H9 (cell line): ENCODE data around the gene CHKB. TPM values are rescaled to one million over a fixed set of nuclear protein-coding genes. Genes with fewer than 3 reads are reported as not detected.
A peak's percentile ranks its signal among the peaks of the same experiment; 100 is the strongest.

Experiments used
- DNase-seq: peaks from one replicate; pipeline ENCODE4 v3.0.0-alpha.2; 2017
- H2AFZ ChIP-seq: one replicate; pipeline ENCODE4 v1.6.1; 2013; ENCODE audit warnings: mild to moderate bottlenecking, low read length, control low read depth, moderate library complexity
- H2AK5ac ChIP-seq: 2 replicates; pipeline ENCODE4 v1.6.1; 2013; ENCODE audit warnings: low read length, control low read depth, mixed read lengths; ENCODE audit not compliant: insufficient read length
- H2BK120ac ChIP-seq: one replicate; pipeline ENCODE4 v1.6.1; 2013; ENCODE audit warnings: low read depth, mild to moderate bottlenecking, low read length, control low read depth, inconsistent platforms; ENCODE audit not compliant: poor library complexity, severe bottlenecking
- H2BK12ac ChIP-seq: 2 replicates; pipeline ENCODE4 v1.6.1; 2013; ENCODE audit warnings: low read length, control low read depth, mixed read lengths, low read depth; ENCODE audit not compliant: insufficient read length
- H2BK15ac ChIP-seq: 2 replicates; pipeline ENCODE4 v1.6.1; 2013; ENCODE audit warnings: low read depth, low read length, control low read depth
- H2BK20ac ChIP-seq: one replicate; pipeline ENCODE4 v1.6.1; 2013; ENCODE audit warnings: low read depth, mild to moderate bottlenecking, low read length, control low read depth, inconsistent platforms; ENCODE audit not compliant: poor library complexity, severe bottlenecking
- H2BK5ac ChIP-seq: 2 replicates; pipeline ENCODE4 v1.6.1; 2013; ENCODE audit warnings: low read length, control low read depth, mixed read lengths; ENCODE audit not compliant: insufficient read length
- H3K14ac ChIP-seq: 2 replicates; pipeline ENCODE4 v1.6.1; 2013; ENCODE audit warnings: low read length, control low read depth; ENCODE audit not compliant: insufficient read depth
- H3K18ac ChIP-seq: 2 replicates; pipeline ENCODE4 v1.6.1; 2013; ENCODE audit warnings: low read depth, mild to moderate bottlenecking, mixed read lengths, low read length, control low read depth; ENCODE audit not compliant: insufficient read length
- H3K23ac ChIP-seq: 2 replicates; pipeline ENCODE4 v1.6.1; 2013; ENCODE audit warnings: low read length, control low read depth, mixed read lengths, low read depth; ENCODE audit not compliant: insufficient read length
- H3K23me2 ChIP-seq: 2 replicates; pipeline ENCODE4 v1.6.1; 2013; ENCODE audit warnings: low read depth, mild to moderate bottlenecking, mixed read lengths, low read length, control low read depth; ENCODE audit not compliant: insufficient read length, poor library complexity, severe bottlenecking
- H3K27ac ChIP-seq: 2 replicates; pipeline ENCODE4 v1.5.1; 2013; ENCODE audit warnings: low read length, control low read depth, mixed read lengths, low read depth; ENCODE audit not compliant: insufficient read length
- H3K27me3 ChIP-seq: 2 replicates; pipeline ENCODE4 v1.6.1; 2013; ENCODE audit warnings: low read length, control low read depth, inconsistent platforms; ENCODE audit not compliant: insufficient read depth
- H3K4ac ChIP-seq: 2 replicates; pipeline ENCODE4 v1.6.1; 2013; ENCODE audit warnings: low read depth, mild to moderate bottlenecking, control low read depth, inconsistent platforms, low read length, moderate library complexity
- H3K4me1 ChIP-seq: 2 replicates; pipeline ENCODE4 v1.6.1; 2013; ENCODE audit warnings: low read length, control low read depth, inconsistent platforms; ENCODE audit not compliant: insufficient read depth
- H3K4me2 ChIP-seq: 2 replicates; pipeline ENCODE4 v1.6.1; 2013; ENCODE audit warnings: low read length, control low read depth, mixed read lengths; ENCODE audit not compliant: insufficient read length, insufficient read depth
- H3K56ac ChIP-seq: 2 replicates; pipeline ENCODE4 v1.6.1; 2013; ENCODE audit warnings: low read depth, mild to moderate bottlenecking, mixed read lengths, low read length, control low read depth; ENCODE audit not compliant: insufficient read length
- H3K79me1 ChIP-seq: 2 replicates; pipeline ENCODE4 v1.6.1; 2013; ENCODE audit warnings: low read depth, mild to moderate bottlenecking, moderate library complexity, low read length, control low read depth, inconsistent platforms; ENCODE audit not compliant: insufficient read depth, poor library complexity, severe bottlenecking
- H3K79me2 ChIP-seq: 2 replicates; pipeline ENCODE4 v1.6.1; 2013; ENCODE audit warnings: low read length, control low read depth, inconsistent platforms; ENCODE audit not compliant: insufficient read depth
- H3K9ac ChIP-seq: 2 replicates; pipeline ENCODE4 v1.6.1; 2013; ENCODE audit warnings: low read length, control low read depth, mixed read lengths; ENCODE audit not compliant: insufficient read length; ENCODE audit errors: extremely low read depth
- H3K9me3 ChIP-seq: one replicate; pipeline ENCODE4 v1.6.1; 2013; ENCODE audit warnings: low read depth, low read length, inconsistent platforms; ENCODE audit not compliant: control insufficient read depth
- H3T11ph ChIP-seq: one replicate; pipeline ENCODE4 v1.6.1; 2013; ENCODE audit warnings: mild to moderate bottlenecking, low read length, control low read depth, inconsistent platforms
- H4K20me1 ChIP-seq: one replicate; pipeline ENCODE4 v1.6.1; 2013; ENCODE audit not compliant: control insufficient read depth, insufficient read length, insufficient read depth
- H4K5ac ChIP-seq: 2 replicates; pipeline ENCODE4 v1.6.1; 2013; ENCODE audit warnings: low read depth, mild to moderate bottlenecking, mixed read lengths, low read length, control low read depth; ENCODE audit not compliant: insufficient read length
- H4K8ac ChIP-seq: replicated peaks from 2 replicates; pipeline ENCODE4 v1.6.1; 2013; ENCODE audit warnings: low read length, control low read depth, mixed read lengths, low read depth; ENCODE audit not compliant: insufficient read length
- H4K91ac ChIP-seq: 2 replicates; pipeline ENCODE4 v1.6.1; 2013; ENCODE audit warnings: low read depth, mild to moderate bottlenecking, moderate library complexity, mixed read lengths, low read length, control low read depth; ENCODE audit not compliant: insufficient read length
- H3K27ac Mint-ChIP-seq, 3 experiments: 2 replicates in 2 of 3; 3 replicates in 1 of 3; pipeline ENCODE4 v1.8.0; 2020 to 2021; ENCODE audit warnings: mixed read lengths in 3 of 3, mild to moderate bottlenecking in 1 of 3, moderate library complexity in 1 of 3
- H3K27me3 Mint-ChIP-seq: 2 replicates; pipeline ENCODE4 v1.8.0; 2021; ENCODE audit warnings: low read depth, mild to moderate bottlenecking, moderate library complexity, mixed read lengths
- H3K36me3 Mint-ChIP-seq, 3 experiments: 2 replicates in 2 of 3; 3 replicates in 1 of 3; pipeline ENCODE4 v1.8.0; 2020 to 2021; ENCODE audit warnings: low read depth in 3 of 3, mixed read lengths in 3 of 3; ENCODE audit not compliant: insufficient read depth in 1 of 3
- H3K4me1 Mint-ChIP-seq, 2 experiments: 2 replicates each; pipeline ENCODE4 v1.8.0; 2020; ENCODE audit warnings: mixed read lengths in 2 of 2
- H3K4me3 Mint-ChIP-seq, 2 experiments: 2 replicates in 1 of 2; 3 replicates in 1 of 2; pipeline ENCODE4 v1.8.0; 2020 to 2021; ENCODE audit warnings: mild to moderate bottlenecking in 2 of 2, mixed read lengths in 2 of 2, moderate library complexity in 1 of 2
- H3K9me3 Mint-ChIP-seq, 2 experiments: 2 replicates in 1 of 2; 3 replicates in 1 of 2; pipeline ENCODE4 v1.8.0; 2020; ENCODE audit warnings: mild to moderate bottlenecking in 2 of 2, mixed read lengths in 2 of 2, moderate library complexity in 1 of 2
- CTCF ChIP-seq: fragments of 200-600 bp; sonication (generic); conservative IDR thresholded peaks from 3 replicates; pipeline ENCODE4 v1.8.0; 2021; ENCODE audit warnings: antibody characterized with exemption, mild to moderate bottlenecking
- WGBS: extraction: QIAGEN DNeasy Blood & Tissue Kit; methylation state at CpG from one replicate; pipeline ENCODE4 v1.1.7; 2013; ENCODE audit warnings: missing lambda C conversion rate, low lambda C conversion rate, mixed read lengths; ENCODE audit not compliant: insufficient read length; ENCODE audit errors: extremely low coverage; 5-methylcytosine and 5-hydroxymethylcytosine counted together
- total RNA-seq: library from RNA; stranded (reverse); gene quantifications from 2 replicates; pipeline ENCODE4 v1.2.1, GENCODE V29; 2021

Gene CHKB
- total RNA-seq, 1 experiment from 2014 or later, result 64.9 TPM

GRCh38 chr22:50563413-50564160, 19.1 kb downstream of the CHKB start:
- Histone ChIP-seq H3K4me1 (no peaks in the 10 kb centered on the region), H3K9me3 (no peaks in the 10 kb centered on the region), H3K18ac (no peak overlapping the region), H3K23me2 (no peaks in the 10 kb centered on the region), H2BK120ac (no peak overlapping the region), H3K23ac (no peak overlapping the region), H4K91ac (no peak overlapping the region), H2BK12ac (no peak overlapping the region), H3T11ph (no peak overlapping the region), H3K4me2 (peak overlapping the region; percentile 91), H3K14ac (no peak overlapping the region), H2BK20ac (no peak overlapping the region), H2BK15ac (no peak overlapping the region), H3K27me3 (no peaks in the 10 kb centered on the region), H4K5ac (no peak overlapping the region), H3K79me2 (no peaks in the 10 kb centered on the region), H4K20me1 (no peaks in the 10 kb centered on the region), H4K8ac (no peak overlapping the region), H3K79me1 (no peaks in the 10 kb centered on the region), H2AK5ac (no peak overlapping the region), H2AFZ (no peak overlapping the region), H3K27ac (no peak overlapping the region), H2BK5ac (no peak overlapping the region), H3K4ac (no peak overlapping the region), H3K9ac (no peak overlapping the region), H3K56ac (no peak overlapping the region)
- Mint-ChIP-seq H3K9me3 (no peaks in the 10 kb centered on the region), H3K27me3 (peaks cover 38% of the 10 kb centered on the region), H3K36me3 (peaks cover 0 to 10% (median 7%) of the 10 kb centered on the region in 3 experiments; a peak in 5 of 7 replicates), H3K4me3 (peak overlapping the region; percentile 81 to 91), H3K27ac (no peak overlapping the region), H3K4me1 (peaks cover 9 to 10% of the 10 kb centered on the region in 2 experiments)
- no peak for TF ChIP-seq CTCF
- no peak for DNase-seq
- WGBS, result no CpG with 5 or more reads among the region's 17 CpGs
